ENCODE measurements around the gene MCCC1. TPM values are rescaled to one million over a fixed set of nuclear protein-coding genes. Genes with fewer than 3 reads are reported as not detected.

MCCC1 gene
- total and polyA plus RNA-seq, 2 of the 13 experiments (the other 11 are each of a cell fraction or from before 2014, with no cell fraction given): 11.7 to 30.1 TPM

GRCh38 chr3:182979674-182980191, 119.6 kb downstream of the MCCC1 start:
- Histone ChIP-seq H3K27ac (ENCODE audit: extremely low read length, insufficient read depth, low read length) (peak overlapping the region; percentile 61), H3K4me1 (ENCODE audit: insufficient read depth, low read length) (peaks cover 40% of the 10 kb centered on the region), H4K20me1 (ENCODE audit: insufficient read depth, low read length) (peaks cover 6% of the 10 kb centered on the region), H3K27me3 (ENCODE audit: control insufficient read depth in 1 of 2, insufficient read depth in 2 of 2, low read length in 2 of 2) (no peaks in the 10 kb centered on the region), H2AFZ (ENCODE audit: low read length) (no peak overlapping the region), H3K4me2 (ENCODE audit: low read depth, low read length) (peak overlapping the region; percentile 85), H3K9me3 (ENCODE audit: low read length) (no peaks in the 10 kb centered on the region), H3K36me3 (replicated peaks in 1 of 2; ENCODE audit: control insufficient read depth in 1 of 2, insufficient read depth in 2 of 2, low read length in 2 of 2) (no peaks in the 10 kb centered on the region), H3K9ac (ENCODE audit: insufficient read depth, low read depth, low read length) (peak overlapping the region; percentile 77), H3K79me2 (ENCODE audit: insufficient read depth, low read length) (peaks cover 43% of the 10 kb centered on the region), H3K4me3 (replicated peaks in 1 of 3; ENCODE audit: insufficient read depth in 1 of 3, low read depth in 2 of 3, low read length in 3 of 3) (peak overlapping the region; percentile 72 to 89 (median 85))
- intact Hi-C loops (cut with micrococcal nuclease; ENCODE audit: unreplicated experiment): loop anchor here (10.0 kb wide), 1 partner anchor 265 kb away; no protein-coding TSS in a partner anchor
- DNase-seq (ENCODE audit: low spot score) (peak; percentile 12), FAIRE-seq (no peak), ATAC-seq (peak; percentile 42)
- 0 out of 2 replicates have a peak, but pooled peaks have one; percentile 4 for TF ChIP-seq TFDP2 (CRISPR knock-in tag; IDR thresholded peaks at IDR 0.05)
- TF ChIP-seq FOXA3 (CRISPR knock-in tag; IDR thresholded peaks at IDR 0.05): 0 out of 2 replicates have a peak, but pooled peaks have one; percentile 4
- peak; percentile 38 for TF ChIP-seq SAP130 (CRISPR knock-in tag; IDR thresholded peaks at IDR 0.05; ENCODE audit: low read depth)
- no peak for TF ChIP-seq IRF2 (CRISPR knock-in tag; IDR thresholded peaks at IDR 0.05)
- TF ChIP-seq PCBP1 (IDR thresholded peaks at IDR 0.05; ENCODE audit: borderline replicate concordance, low read depth, low read length): 0 out of 2 replicates have a peak, but pooled peaks have one; percentile 48
- under 1% methylated on average over 15 of the region's 29 CpGs for WGBS (ENCODE audit: low lambda C conversion rate)
- BruUV-seq (replicated peaks): no TSS peak
- ChIA-PET POLR2A (interaction anchor here (1.6 kb wide), 1 partner anchor 10 kb away, joined by 10 read pairs; no protein-coding TSS in a partner anchor), CTCF (ENCODE audit: low intra/inter-chr PET ratio, low total read pairs) (no interaction called here)
- in situ Hi-C loops (cut with HindIII; ENCODE audit: extremely low pct_ligation_motif_present, low pct_unique_long_range_greater_than_20kb): no loop called here

GRCh38 chr3:182979103-182979673, 120.1 kb downstream of the MCCC1 start:
- H3K4me1 ChIP-seq (ENCODE audit: insufficient read depth, low read length): peaks cover 40% of the 10 kb centered on the region
- POLR2A ChIA-PET: interaction anchor here (1.6 kb wide), 1 partner anchor 9 kb away, joined by 10 read pairs; no protein-coding TSS in a partner anchor
- TSS peak; percentile 81 for BruUV-seq (replicated peaks)
- no peaks in the 10 kb centered on the region for H3K9me3 ChIP-seq (ENCODE audit: low read length)
- ATAC-seq: peak; percentile 30
- H3K27me3 ChIP-seq (ENCODE audit: control insufficient read depth in 1 of 2, insufficient read depth in 2 of 2, low read length in 2 of 2): no peaks in the 10 kb centered on the region
- H3K4me3 ChIP-seq (replicated peaks in 1 of 3; ENCODE audit: insufficient read depth in 1 of 3, low read depth in 2 of 3, low read length in 3 of 3): peak overlapping the region; percentile 72 to 89 (median 85)
- CTCF ChIA-PET (ENCODE audit: low intra/inter-chr PET ratio, low total read pairs): no interaction called here
- intact Hi-C loops (cut with micrococcal nuclease; ENCODE audit: unreplicated experiment): loop anchor here (10.0 kb wide), 1 partner anchor 264 kb away; no protein-coding TSS in a partner anchor
- DNase-seq (ENCODE audit: low spot score): peak; percentile 39
- peak overlapping the region; percentile 85 for H3K4me2 ChIP-seq (ENCODE audit: low read depth, low read length)
- H3K27ac ChIP-seq (ENCODE audit: extremely low read length, insufficient read depth, low read length): peak overlapping the region; percentile 61
- no peaks in the 10 kb centered on the region for H3K36me3 ChIP-seq (replicated peaks in 1 of 2; ENCODE audit: control insufficient read depth in 1 of 2, insufficient read depth in 2 of 2, low read length in 2 of 2)
- H3K79me2 ChIP-seq (ENCODE audit: insufficient read depth, low read length): peaks cover 48% of the 10 kb centered on the region
- in situ Hi-C loops (cut with HindIII; ENCODE audit: extremely low pct_ligation_motif_present, low pct_unique_long_range_greater_than_20kb): no loop called here
- no peak overlapping the region for H2AFZ ChIP-seq (ENCODE audit: low read length)
- no peak for FAIRE-seq
- WGBS (ENCODE audit: low lambda C conversion rate): 2% methylated on average over 10 of the region's 10 CpGs
- peak overlapping the region; percentile 77 for H3K9ac ChIP-seq (ENCODE audit: insufficient read depth, low read depth, low read length)
- H4K20me1 ChIP-seq (ENCODE audit: insufficient read depth, low read length): peaks cover 6% of the 10 kb centered on the region
- TF ChIP-seq ZNF598 (CRISPR knock-in tag; IDR thresholded peaks at IDR 0.05; ENCODE audit: borderline replicate concordance) (no peak), ZNF839 (CRISPR knock-in tag; IDR thresholded peaks at IDR 0.05; ENCODE audit: borderline replicate concordance) (no peak), ZNF496 (CRISPR knock-in tag; IDR thresholded peaks at IDR 0.05; ENCODE audit: insufficient replicate concordance) (no peak), ISX (CRISPR knock-in tag; conservative IDR thresholded peaks at IDR 0.05) (no peak), ZFP1 (CRISPR knock-in tag; IDR thresholded peaks at IDR 0.05) (no peak), SP5 (CRISPR knock-in tag; IDR thresholded peaks at IDR 0.05; ENCODE audit: borderline replicate concordance, low read depth) (no peak), ZSCAN25 (CRISPR knock-in tag; IDR thresholded peaks at IDR 0.05) (no peak), POLR2AphosphoS5 (IDR thresholded peaks at IDR 0.05; ENCODE audit: low read depth, low read length) (no peak), MBD4 (IDR thresholded peaks at IDR 0.05; ENCODE audit: borderline replicate concordance, low read length) (no peak), MIXL1 (CRISPR knock-in tag; IDR thresholded peaks at IDR 0.05) (0 out of 2 replicates have a peak, but pooled peaks have one; percentile 44)

Measured in HepG2 (cell line).